IPS-18a (cell line): ENCODE measurements around the gene UGP2.

Experiments used
- H3K27ac ChIP-seq: one replicate; pipeline ENCODE4 v1.5.1; 2013; ENCODE audit warnings: low read length
- H3K27me3 ChIP-seq: one replicate; pipeline ENCODE4 v1.6.1; 2013; ENCODE audit warnings: mild to moderate bottlenecking, low read length; ENCODE audit not compliant: control insufficient read depth, insufficient read depth
- H3K36me3 ChIP-seq: one replicate; pipeline ENCODE4 v1.6.1; 2013; ENCODE audit warnings: low read depth, low read length; ENCODE audit not compliant: control insufficient read depth
- H3K4me1 ChIP-seq: one replicate; pipeline ENCODE4 v1.6.1; 2013; ENCODE audit warnings: low read depth, low read length; ENCODE audit not compliant: control insufficient read depth
- H3K4me3 ChIP-seq: one replicate; pipeline ENCODE4 v1.5.1; 2013; ENCODE audit warnings: low read length
- H3K9ac ChIP-seq: one replicate; pipeline ENCODE4 v1.6.1; 2013; ENCODE audit warnings: mild to moderate bottlenecking, low read length, moderate library complexity
- H3K9me3 ChIP-seq: one replicate; pipeline ENCODE4 v1.6.1; 2013; ENCODE audit warnings: low read depth, low read length; ENCODE audit not compliant: control insufficient read depth

UGP2 gene

DNA sequence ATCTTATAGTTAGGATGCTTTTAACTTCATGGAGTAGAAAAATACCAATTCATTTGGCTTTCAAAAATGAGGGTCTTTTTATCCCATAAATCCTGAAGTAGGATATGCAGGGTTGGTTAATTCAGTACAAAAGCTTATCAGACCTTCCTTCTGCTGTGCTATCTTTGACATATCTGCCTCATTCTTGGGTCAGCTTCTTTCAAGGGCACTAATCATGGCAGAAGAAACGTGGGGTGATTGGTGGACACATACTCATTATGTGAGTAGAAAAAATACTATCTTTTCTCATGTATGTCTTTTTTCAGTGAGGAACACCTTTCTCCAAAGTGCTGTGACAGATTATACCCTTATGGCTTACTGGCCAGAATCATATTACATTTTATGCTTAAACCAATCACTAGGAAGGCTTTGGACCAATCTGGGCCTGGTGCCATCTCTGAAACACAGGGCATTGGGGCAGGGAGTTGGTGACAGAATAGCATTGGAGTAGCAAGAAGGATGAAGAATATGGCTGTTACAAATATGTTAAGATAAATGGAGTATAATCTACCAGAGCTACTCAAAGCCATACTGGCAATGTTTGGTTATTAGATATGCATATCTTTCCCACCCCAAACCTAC, 10.1 kb downstream of the UGP2 start:
- H3K27ac ChIP-seq, result peak overlapping the region; percentile 63
- no peaks in the 10 kb centered on the region for H3K9me3 ChIP-seq
- peak overlapping the region; percentile 93 for H3K4me3 ChIP-seq
- no peaks in the 10 kb centered on the region for H3K27me3 ChIP-seq
- no peak overlapping the region for H3K9ac ChIP-seq
- peaks cover 24% of the 10 kb centered on the region for H3K36me3 ChIP-seq
- peaks cover 81% of the 10 kb centered on the region for H3K4me1 ChIP-seq

DNA sequence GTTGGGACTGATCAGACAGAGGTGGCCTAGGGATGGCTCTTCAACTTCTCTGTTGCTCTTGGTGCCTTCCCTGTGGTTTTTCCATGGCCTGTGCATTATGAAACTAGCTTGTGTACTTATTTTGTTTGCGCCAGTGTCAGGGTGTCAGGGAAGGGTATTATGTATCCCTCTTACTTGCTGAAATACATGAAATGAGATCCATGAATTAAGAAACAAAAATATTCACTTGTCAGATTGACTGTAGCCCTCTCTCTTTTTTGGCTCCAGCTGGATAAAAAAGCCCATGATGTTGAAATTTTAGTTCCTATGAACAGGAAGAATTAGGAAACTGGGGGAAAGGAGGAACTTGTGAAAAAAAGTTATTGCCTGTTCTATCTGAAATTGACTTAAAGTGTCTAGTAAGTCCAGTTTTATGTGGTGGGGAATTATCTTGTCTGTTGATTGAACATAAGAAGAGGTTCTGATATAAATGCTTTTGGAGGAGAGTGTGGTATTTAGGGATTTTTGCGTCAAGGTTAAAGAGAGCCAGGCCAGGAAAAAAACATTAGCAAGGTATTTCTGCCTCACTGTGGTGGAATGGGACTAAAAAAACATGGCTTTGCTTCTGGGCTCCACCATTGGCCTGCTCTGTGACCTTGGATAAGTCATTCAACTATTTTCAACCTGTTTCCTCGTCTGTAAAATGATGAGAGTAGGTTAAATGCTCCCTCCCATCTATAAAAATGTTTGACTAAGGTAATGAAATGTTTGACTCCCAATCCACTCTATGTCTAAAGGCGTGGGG, 12.0 kb downstream of the UGP2 start:
- peak overlapping the region; percentile 14 for H3K4me3 ChIP-seq
- no peaks in the 10 kb centered on the region for H3K9me3 ChIP-seq
- peak overlapping the region; percentile 41 for H3K27ac ChIP-seq
- H3K4me1 ChIP-seq, result peaks cover 69% of the 10 kb centered on the region
- peak overlapping the region; percentile 11 for H3K9ac ChIP-seq
- no peaks in the 10 kb centered on the region for H3K27me3 ChIP-seq
- H3K36me3 ChIP-seq, result peaks cover 44% of the 10 kb centered on the region

DNA sequence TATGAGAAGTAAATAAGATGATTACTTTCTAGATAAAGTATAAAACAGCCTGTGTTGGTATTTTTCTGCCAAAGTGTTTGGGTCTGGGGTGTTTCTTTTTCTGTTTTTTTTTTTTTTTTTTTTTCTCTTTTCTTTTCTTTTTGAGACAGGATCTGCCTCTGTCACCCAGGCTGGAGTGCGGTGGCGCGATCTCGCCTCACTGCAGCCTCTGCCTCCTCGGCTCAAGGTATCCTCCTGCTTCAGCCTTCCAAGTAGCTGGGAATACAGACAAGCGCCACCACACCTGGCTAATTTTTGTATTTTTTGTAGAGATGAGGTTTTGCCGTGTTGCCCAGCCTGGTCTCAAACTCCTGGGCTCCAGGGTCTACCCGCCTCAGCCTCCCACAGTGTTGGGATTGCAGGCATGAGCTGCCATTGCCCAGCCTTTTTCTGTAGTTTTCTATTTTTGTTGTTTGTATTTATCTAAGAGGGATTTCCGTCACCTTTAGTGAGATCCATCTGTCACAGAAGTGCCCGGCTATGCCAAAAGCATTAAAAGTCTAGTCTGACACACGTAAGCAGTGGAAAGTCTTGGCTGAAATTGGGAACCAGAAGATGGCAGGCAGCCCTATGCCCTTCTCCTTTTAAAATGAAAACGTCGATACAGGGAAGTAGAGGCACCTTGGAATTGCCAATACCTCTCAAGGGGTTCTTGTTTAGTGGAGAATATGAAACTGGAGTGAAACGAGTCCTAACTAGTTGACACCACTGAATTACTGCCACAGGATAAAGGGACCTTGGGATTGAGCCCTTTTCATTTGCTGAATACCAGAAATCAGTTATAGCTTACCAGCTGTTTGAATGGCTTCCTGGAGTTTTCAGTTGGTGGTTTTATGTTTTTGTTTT, 14.0 kb downstream of the UGP2 start:
- no peaks in the 10 kb centered on the region for H3K27me3 ChIP-seq
- no peak overlapping the region for H3K27ac ChIP-seq
- H3K9me3 ChIP-seq, result no peaks in the 10 kb centered on the region
- H3K4me3 ChIP-seq, result no peak overlapping the region
- peaks cover 52% of the 10 kb centered on the region for H3K4me1 ChIP-seq
- peaks cover 61% of the 10 kb centered on the region for H3K36me3 ChIP-seq
- H3K9ac ChIP-seq, result no peak overlapping the region

DNA sequence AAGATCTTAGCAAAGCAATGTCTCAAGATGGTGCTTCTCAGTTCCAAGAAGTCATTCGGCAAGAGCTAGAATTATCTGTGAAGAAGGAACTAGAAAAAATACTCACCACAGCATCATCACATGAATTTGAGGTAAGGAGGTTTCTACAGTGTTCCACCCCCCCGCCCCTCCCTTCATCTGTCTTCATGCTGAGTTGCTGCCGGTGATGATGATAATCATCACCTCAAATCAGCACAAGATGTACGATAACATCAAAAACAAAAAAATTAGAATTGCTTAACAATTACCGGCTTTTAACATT, 14.6 kb downstream of the UGP2 start:
- Histone ChIP-seq H3K9me3 (no peaks in the 10 kb centered on the region), H3K36me3 (peaks cover 66% of the 10 kb centered on the region), H3K9ac (no peak overlapping the region), H3K4me1 (peaks cover 46% of the 10 kb centered on the region), H3K4me3 (no peak overlapping the region), H3K27ac (no peak overlapping the region), H3K27me3 (no peaks in the 10 kb centered on the region)

DNA sequence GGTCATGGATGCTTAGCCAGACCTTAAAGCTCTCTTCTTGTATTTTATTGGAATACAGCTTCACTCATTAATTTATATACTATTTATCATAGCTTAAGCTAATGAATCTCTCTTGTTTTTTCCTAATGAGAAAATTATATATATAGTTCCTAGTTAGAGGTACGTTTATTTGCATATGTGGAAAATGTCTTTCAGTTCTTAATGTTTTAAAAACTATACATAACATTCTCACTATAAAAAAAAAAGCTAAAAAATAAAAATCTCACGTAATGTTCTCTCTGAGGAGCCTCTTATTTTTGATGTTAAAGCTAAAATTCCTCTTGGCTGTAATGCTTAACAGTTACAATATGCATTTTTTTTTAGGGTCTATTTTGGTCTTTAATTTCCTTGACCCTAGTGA, 16.6 kb downstream of the UGP2 start:
- H3K4me1 ChIP-seq, result peaks cover 29% of the 10 kb centered on the region
- no peak overlapping the region for H3K27ac ChIP-seq
- peaks cover 74% of the 10 kb centered on the region for H3K36me3 ChIP-seq
- H3K9me3 ChIP-seq, result no peaks in the 10 kb centered on the region
- no peak overlapping the region for H3K4me3 ChIP-seq
- no peaks in the 10 kb centered on the region for H3K27me3 ChIP-seq
- no peak overlapping the region for H3K9ac ChIP-seq

DNA sequence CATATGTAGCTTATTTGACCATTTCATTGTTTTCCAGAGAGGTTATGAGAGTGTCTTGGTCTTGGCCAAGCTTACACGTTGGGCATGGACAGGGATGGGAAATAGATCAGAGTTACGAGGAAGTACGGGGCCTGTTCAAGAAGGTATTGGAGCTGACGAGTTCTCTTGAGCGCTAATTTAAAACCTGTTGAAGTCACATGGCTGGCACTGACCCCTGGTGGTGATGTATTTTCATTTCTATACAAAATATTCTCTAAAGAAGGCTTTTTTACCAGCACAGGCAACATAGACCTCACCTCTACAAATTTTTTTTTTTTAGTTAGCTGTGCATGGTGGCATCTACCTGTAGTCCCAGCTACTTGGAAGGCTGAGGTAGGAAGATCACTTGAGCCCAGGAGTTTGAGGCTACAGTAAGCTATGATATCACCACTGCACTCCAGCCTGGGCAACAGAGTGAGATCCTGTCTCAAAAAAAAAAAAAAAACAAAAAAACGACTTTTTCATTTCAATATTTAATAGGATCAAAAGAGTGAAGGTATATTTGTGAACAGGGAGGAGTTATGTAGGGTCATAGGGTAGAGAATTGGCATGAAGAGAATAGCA, 19.6 kb downstream of the UGP2 start:
- Histone ChIP-seq H3K9me3 (no peaks in the 10 kb centered on the region), H3K4me3 (no peak overlapping the region), H3K4me1 (peaks cover 16% of the 10 kb centered on the region), H3K36me3 (peaks cover 95% of the 10 kb centered on the region), H3K9ac (no peak overlapping the region), H3K27me3 (no peaks in the 10 kb centered on the region), H3K27ac (no peak overlapping the region)

DNA sequence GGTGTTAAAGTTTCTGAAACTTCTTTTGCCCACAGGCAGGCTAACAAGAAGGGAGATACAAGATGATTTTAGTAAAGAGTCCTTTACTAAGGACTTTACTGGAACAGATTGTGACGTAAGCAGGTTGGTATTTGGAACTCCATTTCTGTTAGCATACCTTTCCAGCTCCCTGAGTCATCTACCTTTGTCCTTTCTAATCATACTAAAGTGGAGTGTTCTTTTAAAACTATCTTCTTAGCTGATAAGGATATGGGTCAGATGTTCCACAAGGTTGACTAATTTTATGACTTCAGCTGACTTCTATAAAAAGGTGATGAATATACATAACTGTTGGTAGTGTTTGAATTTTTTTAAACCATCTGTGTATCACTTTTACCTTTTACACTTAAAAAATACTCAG, 21.1 kb downstream of the UGP2 start:
- Histone ChIP-seq H3K27me3 (no peaks in the 10 kb centered on the region), H3K27ac (no peak overlapping the region), H3K4me1 (peaks cover 19% of the 10 kb centered on the region), H3K9ac (no peak overlapping the region), H3K9me3 (no peaks in the 10 kb centered on the region), H3K4me3 (no peak overlapping the region), H3K36me3 (peaks cover 96% of the 10 kb centered on the region)

DNA sequence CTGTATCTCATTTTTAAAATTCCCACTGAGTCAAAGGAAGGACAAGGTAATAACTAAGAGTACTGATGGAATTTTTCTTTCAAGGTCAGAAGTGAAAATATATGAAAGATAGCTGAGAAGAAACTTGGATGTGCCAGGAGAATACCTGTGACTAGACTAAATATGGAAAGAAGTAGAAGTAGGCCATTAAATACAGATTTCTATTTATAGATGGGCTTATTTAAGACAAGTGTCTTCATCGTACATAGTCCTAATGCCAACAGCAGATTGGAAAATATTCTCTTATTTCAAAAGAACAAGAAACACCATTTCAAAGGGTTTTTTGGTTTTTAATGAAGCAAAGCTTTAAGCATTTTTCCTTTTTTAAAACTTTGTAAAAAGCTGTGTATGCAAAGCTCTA, 22.0 kb downstream of the UGP2 start:
- H3K27ac ChIP-seq, result no peak overlapping the region
- no peak overlapping the region for H3K9ac ChIP-seq
- H3K36me3 ChIP-seq, result peaks cover 93% of the 10 kb centered on the region
- H3K27me3 ChIP-seq, result no peaks in the 10 kb centered on the region
- peaks cover 19% of the 10 kb centered on the region for H3K4me1 ChIP-seq
- no peaks in the 10 kb centered on the region for H3K9me3 ChIP-seq
- H3K4me3 ChIP-seq, result no peak overlapping the region

DNA sequence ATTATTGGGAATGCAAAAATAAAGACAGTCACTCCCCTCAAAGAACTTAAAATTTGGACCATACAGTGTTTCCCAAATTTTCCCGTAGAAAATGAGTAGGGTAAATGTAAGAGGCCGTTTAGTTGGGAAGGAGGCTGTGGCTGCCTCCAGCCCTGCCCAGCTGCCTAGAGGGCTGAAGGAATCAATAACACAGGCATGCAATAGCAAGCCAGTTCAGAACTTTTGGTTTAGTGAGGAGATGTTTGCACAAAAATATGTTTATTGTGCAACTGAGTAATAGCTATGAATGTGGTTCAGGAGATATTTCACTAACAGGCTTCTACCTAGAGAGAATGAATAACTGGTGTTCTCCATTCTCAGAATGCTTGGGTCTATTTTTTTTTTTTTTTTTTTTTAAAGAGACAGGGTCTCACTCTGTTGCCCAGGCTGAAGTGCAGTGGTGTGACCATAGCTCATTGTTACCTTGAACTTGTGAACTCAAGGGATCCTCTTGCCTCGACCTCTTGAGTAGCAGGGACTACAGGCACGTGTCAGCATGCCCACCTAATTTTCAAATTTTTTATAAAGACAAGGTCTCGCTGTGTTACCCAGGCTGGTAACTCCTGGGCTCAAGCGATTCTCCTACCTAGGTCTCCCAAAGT, 23.6 kb downstream of the UGP2 start:
- Histone ChIP-seq H3K9me3 (no peaks in the 10 kb centered on the region), H3K36me3 (peaks cover 85% of the 10 kb centered on the region)

DNA sequence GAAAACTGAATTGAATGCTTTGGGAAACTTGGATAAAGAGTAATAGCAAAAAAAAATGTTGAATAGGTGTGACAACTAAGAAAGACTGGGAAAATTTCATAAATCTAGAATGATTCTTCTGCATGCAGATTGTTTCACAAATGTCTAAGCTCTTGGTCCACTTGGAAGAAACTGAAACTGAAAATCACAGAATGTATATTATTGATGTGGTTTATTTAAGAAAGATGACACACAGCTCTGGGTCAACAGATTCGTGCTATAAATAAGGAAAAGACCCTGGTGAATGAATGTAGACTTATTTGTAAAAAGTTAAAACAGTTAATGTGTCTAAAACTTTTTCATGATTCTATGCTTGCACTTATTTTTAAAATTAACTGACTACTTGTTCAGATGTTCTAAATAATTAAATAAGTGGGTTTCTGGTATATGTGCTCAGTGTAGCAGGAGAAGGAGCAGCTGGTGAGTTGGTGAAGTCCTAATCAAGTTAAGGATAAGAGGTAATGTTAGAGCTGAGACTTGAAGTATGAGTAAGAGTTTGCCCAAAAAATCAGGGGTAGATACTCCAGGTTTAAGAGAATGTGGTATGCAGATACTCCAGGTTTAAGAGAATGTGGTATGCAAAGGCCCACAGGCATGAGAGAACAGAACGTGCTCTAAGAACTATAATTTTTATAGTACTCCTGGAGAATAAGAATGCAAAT, 24.5 kb downstream of the UGP2 start:
- Histone ChIP-seq H3K27me3 (no peaks in the 10 kb centered on the region), H3K36me3 (peaks cover 79% of the 10 kb centered on the region), H3K27ac (no peak overlapping the region), H3K9me3 (no peaks in the 10 kb centered on the region), H3K9ac (no peak overlapping the region), H3K4me1 (peaks cover 21% of the 10 kb centered on the region), H3K4me3 (no peak overlapping the region)

More for the DNA sequence above, 23.6 kb downstream of the UGP2 start:
- H3K27ac ChIP-seq, result no peak overlapping the region
- peaks cover 21% of the 10 kb centered on the region for H3K4me1 ChIP-seq
- no peak overlapping the region for H3K4me3 ChIP-seq
- no peak overlapping the region for H3K9ac ChIP-seq
- H3K27me3 ChIP-seq, result no peaks in the 10 kb centered on the region
